GM12874 (cell line): ENCODE measurements around the gene DTX1.

ENCODE experiments used
- CTCF ChIP-seq: IDR thresholded peaks from 2 replicates; pipeline ENCODE4 v1.5.1; 2011; ENCODE audit warnings: low read depth, mild to moderate bottlenecking, control low read depth, low read length, moderate library complexity; ENCODE audit not compliant: insufficient read depth

Gene DTX1

DNA sequence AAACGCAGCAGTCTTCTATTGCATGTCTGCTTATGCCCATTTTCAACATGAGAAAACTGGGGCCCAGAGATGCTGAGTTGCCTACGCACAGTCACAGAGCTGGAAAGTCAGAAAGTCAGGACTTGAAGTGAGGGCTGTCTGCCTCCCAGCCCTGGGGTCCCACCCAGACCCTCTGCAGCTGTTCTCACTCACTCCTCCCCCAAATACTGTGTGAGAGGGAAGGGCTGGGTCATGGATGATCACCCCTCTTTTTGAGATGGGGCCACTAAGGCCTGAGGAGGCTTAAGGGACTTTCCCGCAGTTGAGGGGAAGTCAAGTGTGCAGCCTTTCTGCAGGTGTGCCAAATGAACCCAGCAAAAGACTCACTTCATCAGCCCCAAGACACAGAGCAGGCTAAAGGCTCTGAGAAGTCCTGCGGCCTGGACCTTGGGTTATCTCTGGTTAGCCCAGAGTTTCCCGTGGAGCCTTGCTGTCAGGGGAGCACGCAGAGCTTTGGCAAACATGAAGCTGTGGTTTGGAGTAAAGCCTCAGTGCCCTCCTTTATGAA lies 18.7 kb downstream of the DTX1 start:
- no peak for TF ChIP-seq CTCF

- TF ChIP-seq CTCF: no peak
Measured at GRCh38 chr12:113077057-113077858, 20.7 kb downstream of the DTX1 start.

DNA sequence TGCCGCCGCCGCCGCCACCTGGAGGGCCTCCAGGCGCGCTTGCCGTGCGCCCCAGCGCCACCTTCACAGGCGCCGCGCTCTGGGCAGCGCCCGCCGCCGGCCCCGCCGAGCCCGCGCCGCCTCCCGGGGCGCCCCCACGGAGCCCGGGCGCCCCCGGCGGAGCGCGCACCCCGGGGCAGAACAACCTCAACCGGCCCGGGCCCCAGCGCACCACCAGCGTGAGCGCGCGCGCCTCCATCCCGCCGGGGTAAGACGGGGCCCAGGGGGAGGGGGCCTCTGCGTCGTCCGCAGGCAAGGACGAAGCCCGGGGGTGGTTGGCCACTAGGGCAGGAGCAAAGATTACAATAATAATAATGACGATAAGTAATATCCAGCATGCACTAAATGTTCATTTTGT lies 21.3 kb downstream of the DTX1 start:
- no peak for TF ChIP-seq CTCF

GRCh38 chr12:113081873-113082272 lies 25.3 kb downstream of the DTX1 start:
- TF ChIP-seq CTCF: no peak

DNA sequence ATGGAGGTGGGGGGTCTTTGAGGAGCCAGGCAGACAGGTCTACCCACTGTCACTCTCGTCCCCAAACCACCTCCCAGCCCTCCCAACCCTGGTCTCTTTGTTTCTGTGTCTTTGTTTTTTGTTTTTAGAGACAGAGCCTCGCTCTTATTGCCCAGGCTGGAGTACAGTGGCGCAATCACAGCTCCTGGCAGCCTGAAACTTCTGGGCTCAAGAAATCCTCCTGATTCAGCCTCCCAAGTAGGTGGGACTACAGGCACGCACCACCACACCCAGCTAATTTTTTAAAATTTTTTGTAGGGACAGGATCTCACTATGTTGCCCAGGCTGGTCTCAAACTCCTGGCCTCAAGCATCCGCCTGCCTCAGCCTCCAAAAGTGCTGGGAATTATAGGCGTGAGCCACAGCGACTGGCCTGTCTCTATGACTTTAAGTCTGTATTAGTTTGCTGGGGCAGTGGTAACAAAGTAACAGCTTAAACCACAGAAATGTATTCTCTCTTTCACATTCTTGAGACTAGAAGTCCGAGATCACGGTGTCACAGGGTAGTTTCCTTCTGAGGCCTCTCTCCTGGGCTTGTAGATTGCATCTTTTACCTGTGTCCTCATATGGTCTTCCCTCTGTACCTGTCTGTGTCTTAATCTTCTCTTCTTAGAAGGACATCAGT lies 26.1 kb downstream of the DTX1 start:
- TF ChIP-seq CTCF: no peak

DNA sequence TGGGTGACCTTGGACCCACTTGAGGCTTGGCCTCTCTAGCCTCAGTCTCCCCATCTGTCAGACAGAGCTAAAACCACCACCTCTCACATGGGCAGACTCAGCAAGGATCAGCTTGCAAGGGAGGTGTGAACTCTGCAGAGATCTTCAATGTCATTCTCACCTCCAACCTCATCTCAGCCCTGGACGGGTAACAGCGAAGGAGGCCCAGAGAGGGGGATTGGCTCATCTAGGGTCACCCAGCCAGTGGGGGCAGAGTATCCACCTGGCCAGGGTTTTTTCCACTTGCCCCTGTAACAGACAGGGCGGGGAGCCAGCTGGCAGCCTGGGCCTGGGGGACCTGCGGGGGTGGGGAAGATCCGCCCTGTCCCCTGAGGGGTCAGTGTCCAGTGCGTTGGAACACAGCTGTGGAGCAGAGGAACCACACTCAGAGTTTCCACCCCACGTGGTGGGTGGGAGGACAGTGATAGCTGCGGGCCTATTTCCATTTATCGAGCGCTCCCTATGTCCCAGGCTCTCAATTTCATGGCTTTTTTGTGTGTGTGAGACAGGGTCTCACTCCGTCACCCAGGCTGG lies 27.4 kb downstream of the DTX1 start:
- TF ChIP-seq CTCF: no peak
